CD8-positive, alpha-beta memory T cell (primary cell): ENCODE data around the gene NIP7. TPM values are rescaled to one million over a fixed set of nuclear protein-coding genes. Genes with fewer than 3 reads are reported as not detected.

Experiments
- CTCF ChIA-PET: fragments of 350-600 bp; sonication (Branson Sonifier 250); formaldehyde crosslinking; loops from one replicate; lab custom pipeline; 2021; ENCODE audit warnings: antibody characterized with exemption; lab: Charles Lee
- POLR2A ChIA-PET: fragments of 350-600 bp; sonication (Branson Sonifier 250); formaldehyde crosslinking; loops from one replicate; lab custom pipeline; 2021; ENCODE audit warnings: antibody characterized with exemption; lab: Charles Lee
- DNase-seq, 5 donors: peaks; one replicate each; pipeline versions ENCODE4 v3.0.0 to v3.0.0-alpha.2; 2020 to 2022; ENCODE audit warnings: mixed read lengths in 1 of 5
- H3K27ac ChIP-seq: one replicate; pipeline ENCODE4 v1.7.0; 2013; ENCODE audit warnings: low read depth, mild to moderate bottlenecking, low read length, moderate library complexity
- H3K27me3 ChIP-seq: 2 replicates; pipeline ENCODE4 v1.7.0; 2013; ENCODE audit warnings: low read length, mild to moderate bottlenecking; ENCODE audit not compliant: insufficient read depth, poor library complexity, severe bottlenecking
- H3K36me3 ChIP-seq: 2 replicates; pipeline ENCODE4 v1.7.0; 2013; ENCODE audit warnings: mild to moderate bottlenecking, low read length, moderate library complexity; ENCODE audit not compliant: insufficient read depth
- H3K4me1 ChIP-seq: 2 replicates; pipeline ENCODE4 v1.7.0; 2013; ENCODE audit warnings: mild to moderate bottlenecking, low read length, moderate library complexity; ENCODE audit not compliant: insufficient read depth
- H3K4me3 ChIP-seq: 2 replicates; pipeline ENCODE4 v1.7.0; 2013; ENCODE audit warnings: mild to moderate bottlenecking, low read length
- H3K9me3 ChIP-seq: 2 replicates; pipeline ENCODE4 v1.7.0; 2013; ENCODE audit warnings: mild to moderate bottlenecking, low read length
- H3K27ac Mint-ChIP-seq, 8 donors: one replicate each; pipeline ENCODE4 v1.8.0; 2020 to 2021; ENCODE audit warnings: mixed read lengths in 8 of 8, mild to moderate bottlenecking in 6 of 8, inconsistent platforms in 3 of 8, moderate library complexity in 3 of 8
- H3K27me3 Mint-ChIP-seq, 2 donors: one replicate each; pipeline ENCODE4 v1.8.0; 2020 to 2021; ENCODE audit warnings: mixed read lengths in 2 of 2, mild to moderate bottlenecking in 1 of 2, moderate library complexity in 1 of 2
- H3K36me3 Mint-ChIP-seq, 3 donors: one replicate each; pipeline ENCODE4 v1.8.0; 2020 to 2021; ENCODE audit warnings: mixed read lengths in 3 of 3, inconsistent platforms in 1 of 3, mild to moderate bottlenecking in 1 of 3
- H3K4me1 Mint-ChIP-seq, 3 donors: one replicate each; pipeline ENCODE4 v1.8.0; 2020 to 2021; ENCODE audit warnings: mixed read lengths in 3 of 3, inconsistent platforms in 1 of 3, mild to moderate bottlenecking in 1 of 3
- H3K4me3 Mint-ChIP-seq, 7 donors: one replicate each; pipeline ENCODE4 v1.8.0; 2020 to 2021; ENCODE audit warnings: mixed read lengths in 7 of 7, mild to moderate bottlenecking in 6 of 7, moderate library complexity in 4 of 7, inconsistent platforms in 2 of 7
- H3K9me3 Mint-ChIP-seq, 5 donors: one replicate each; pipeline ENCODE4 v1.8.0; 2020 to 2022; ENCODE audit warnings: mixed read lengths in 5 of 5, mild to moderate bottlenecking in 3 of 5, moderate library complexity in 2 of 5, inconsistent platforms in 1 of 5
- polyA plus RNA-seq: library from polyadenylated mRNA; unstranded; fragments of 300-500 nt; fragmentation: Illumina TruSeq; gene quantifications from one replicate; pipeline ENCODE4 v1.2.3, GENCODE V29; 2021
- total RNA-seq, 2 experiments: library from RNA; stranded (reverse); gene quantifications; one replicate each; pipeline ENCODE4 v1.2.3, GENCODE V29; 2021

The NIP7 gene
- total and polyA plus RNA-seq, 3 experiments from 2014 or later, result 23.7 to 80.1 (median 73.8) TPM

DNA sequence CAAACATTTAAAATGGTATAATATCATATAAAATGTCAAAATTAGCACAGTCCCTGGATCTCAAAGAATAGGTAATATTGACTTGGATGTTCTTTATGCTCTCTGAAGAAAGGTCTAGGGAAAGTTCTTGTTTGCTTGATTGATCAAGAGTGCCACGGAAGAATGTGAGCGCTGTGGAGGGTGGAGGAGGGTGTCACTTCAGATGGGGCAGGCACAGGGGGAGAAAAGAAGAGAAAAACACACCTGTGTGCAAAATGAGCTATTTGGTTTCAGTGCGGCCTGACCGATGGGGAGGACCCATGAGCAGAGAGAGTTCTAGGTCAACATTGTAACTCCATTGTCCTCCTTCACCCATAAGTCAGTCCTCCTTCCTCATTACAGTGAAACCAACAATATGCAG is 37.3 kb upstream of the NIP7 start:
- Mint-ChIP-seq H3K27me3 (no peaks in the 10 kb centered on the region), H3K9me3 (no peaks in the 10 kb centered on the region), H3K27ac (peak overlapping the region in 2 of 8 donors; percentile 19 to 55), H3K36me3 (peaks cover 0 to 37% (median 8%) of the 10 kb centered on the region in 3 donors), H3K4me1 (no peaks in the 10 kb centered on the region), H3K4me3 (no peak overlapping the region)
- Histone ChIP-seq H3K4me1 (no peaks in the 10 kb centered on the region), H3K4me3 (no peak overlapping the region), H3K9me3 (no peaks in the 10 kb centered on the region), H3K27me3 (no peaks in the 10 kb centered on the region), H3K27ac (no peak overlapping the region), H3K36me3 (peaks cover 4% of the 10 kb centered on the region)
- POLR2A ChIA-PET, result no interaction called here
- CTCF ChIA-PET, result interaction anchor here (1.0 kb wide), 1 partner anchor 152 kb away, joined by 3 read pairs; no protein-coding TSS in a partner anchor
- DNase-seq, result no peak

DNA sequence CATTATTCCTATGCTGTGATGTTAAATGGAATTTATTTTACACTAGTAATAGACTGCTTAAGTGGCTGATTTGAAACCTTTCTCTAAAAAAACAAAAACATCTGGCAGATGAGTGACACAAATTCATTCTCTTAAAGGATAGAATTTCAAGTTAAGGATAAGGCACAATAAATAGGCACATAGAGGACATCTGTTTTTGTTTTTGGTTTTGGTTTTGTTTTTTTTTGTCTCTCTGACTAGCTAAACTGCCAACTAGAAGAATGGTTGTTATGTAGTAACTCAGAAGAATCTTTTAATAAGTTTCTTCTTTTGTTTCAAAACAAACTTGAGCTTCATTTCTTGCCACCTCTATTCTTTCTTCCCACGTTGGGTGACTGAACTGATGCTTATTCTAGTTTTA is 33.5 kb upstream of the NIP7 start:
- ChIA-PET CTCF (interaction anchor here (0.7 kb wide), 1 partner anchor 459 kb away, joined by 3 read pairs; no protein-coding TSS in a partner anchor), POLR2A (no interaction called here)
- Mint-ChIP-seq H3K9me3 (no peaks in the 10 kb centered on the region), H3K4me1 (peaks cover 7 to 11% (median 8%) of the 10 kb centered on the region in 3 donors), H3K27ac (peak overlapping the region in 4 of 8 donors; percentile 9 to 36 (median 31)), H3K36me3 (peaks cover 0 to 17% (median 8%) of the 10 kb centered on the region in 3 donors), H3K4me3 (peak overlapping the region in 1 of 7 donors; percentile 15), H3K27me3 (no peaks in the 10 kb centered on the region)
- DNase-seq, result no peak
- H3K36me3 ChIP-seq, result no peaks in the 10 kb centered on the region
- no peaks in the 10 kb centered on the region for H3K9me3 ChIP-seq
- H3K27ac ChIP-seq, result no peak overlapping the region
- H3K4me1 ChIP-seq, result peaks cover 5% of the 10 kb centered on the region
- no peaks in the 10 kb centered on the region for H3K27me3 ChIP-seq
- H3K4me3 ChIP-seq, result no peak overlapping the region

DNA sequence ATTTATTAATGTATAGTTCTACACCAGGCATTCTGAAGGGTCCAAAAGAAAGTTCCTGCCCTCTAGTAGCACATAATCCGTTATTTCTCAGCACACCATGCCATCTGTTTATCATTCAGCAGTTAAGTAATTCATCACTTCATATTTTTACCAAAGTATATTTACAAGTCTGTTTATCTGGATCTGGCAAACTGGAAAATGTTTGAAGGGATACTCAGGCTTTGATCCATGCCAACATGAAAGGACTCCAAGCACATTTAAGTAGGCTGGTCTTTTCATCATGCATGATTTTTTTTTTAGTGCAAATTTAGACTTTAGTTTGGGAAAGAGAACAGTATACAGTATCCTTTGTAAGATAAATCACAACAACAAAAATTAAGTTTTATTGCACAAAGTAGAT is 32.5 kb upstream of the NIP7 start:
- H3K9me3 ChIP-seq, result no peaks in the 10 kb centered on the region
- no peaks in the 10 kb centered on the region for H3K27me3 Mint-ChIP-seq
- no peak overlapping the region for H3K27ac ChIP-seq
- no peaks in the 10 kb centered on the region for H3K36me3 ChIP-seq
- H3K27ac Mint-ChIP-seq, result peak overlapping the region in 1 of 8 donors; percentile 27
- H3K4me1 Mint-ChIP-seq, result peaks cover 10 to 15% (median 12%) of the 10 kb centered on the region in 3 donors
- ChIA-PET POLR2A (no interaction called here), CTCF (no interaction called here)
- DNase-seq, result no peak
- H3K4me1 ChIP-seq, result peaks cover 5% of the 10 kb centered on the region
- no peak overlapping the region for H3K4me3 Mint-ChIP-seq
- H3K9me3 Mint-ChIP-seq, result no peaks in the 10 kb centered on the region
- H3K27me3 ChIP-seq, result no peaks in the 10 kb centered on the region
- H3K4me3 ChIP-seq, result no peak overlapping the region
- peaks cover 0 to 14% (median 5%) of the 10 kb centered on the region in 3 donors for H3K36me3 Mint-ChIP-seq

DNA sequence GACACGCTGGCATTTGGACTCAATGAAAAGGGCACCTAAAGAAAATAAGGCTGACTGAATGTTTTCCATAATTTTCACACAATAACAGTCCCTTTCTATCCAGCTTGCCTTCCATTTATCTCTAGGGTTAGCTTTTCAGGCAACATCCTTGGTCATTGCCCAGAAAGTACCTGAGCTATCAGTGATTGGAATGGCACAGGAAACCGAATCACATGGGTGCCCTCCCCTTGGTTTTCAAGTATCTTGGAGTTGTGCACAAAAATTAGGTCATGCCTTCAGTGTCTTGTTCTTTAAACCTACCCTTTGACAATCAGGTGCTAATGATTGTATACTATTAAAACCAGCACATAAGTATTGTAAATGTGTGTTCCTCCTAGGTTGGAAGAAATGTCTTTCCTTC is 31.7 kb upstream of the NIP7 start:
- Histone ChIP-seq H3K27me3 (no peaks in the 10 kb centered on the region), H3K4me1 (peaks cover 5% of the 10 kb centered on the region), H3K36me3 (no peaks in the 10 kb centered on the region), H3K27ac (no peak overlapping the region), H3K9me3 (no peaks in the 10 kb centered on the region), H3K4me3 (no peak overlapping the region)
- DNase-seq, result no peak
- Mint-ChIP-seq H3K27ac (no peak overlapping the region), H3K27me3 (no peaks in the 10 kb centered on the region), H3K36me3 (peaks cover 0 to 14% (median 5%) of the 10 kb centered on the region in 3 donors), H3K4me1 (peaks cover 13 to 21% (median 16%) of the 10 kb centered on the region in 3 donors), H3K9me3 (no peaks in the 10 kb centered on the region), H3K4me3 (peak overlapping the region in 1 of 7 donors; percentile 38)
- CTCF ChIA-PET, result no interaction called here
- POLR2A ChIA-PET, result no interaction called here

DNA sequence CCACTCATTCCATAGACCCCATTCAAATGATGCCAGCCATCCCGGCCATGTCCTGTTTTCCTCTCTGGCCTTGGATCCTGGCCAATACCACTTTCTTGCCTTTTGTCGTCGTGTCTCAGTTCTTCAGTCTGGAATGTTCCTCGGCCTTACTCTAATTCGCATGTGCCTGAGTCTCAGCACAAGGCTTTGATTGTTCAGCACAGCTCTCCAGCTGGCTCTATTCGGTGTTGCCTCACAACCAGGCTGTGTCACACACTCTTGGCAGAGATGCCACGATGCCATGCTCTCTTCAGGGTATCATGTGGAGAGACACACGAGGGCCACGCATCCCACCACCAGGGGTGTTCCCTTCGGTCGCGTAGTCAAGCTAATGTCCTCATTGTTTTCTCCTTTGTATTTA is 30.3 kb upstream of the NIP7 start:
- H3K4me1 ChIP-seq, result peaks cover 10% of the 10 kb centered on the region
- Mint-ChIP-seq H3K4me3 (peak overlapping the region; percentile 2 to 57 (median 34)), H3K36me3 (peaks cover 0 to 20% (median 1%) of the 10 kb centered on the region in 3 donors), H3K9me3 (no peaks in the 10 kb centered on the region), H3K4me1 (peaks cover 25 to 35% (median 30%) of the 10 kb centered on the region in 3 donors), H3K27ac (peak overlapping the region in 7 of 8 donors; percentile 1 to 50 (median 25)), H3K27me3 (no peaks in the 10 kb centered on the region)
- CTCF ChIA-PET, result interaction anchor here (1.1 kb wide), 1 partner anchor 30 kb away, joined by 3 read pairs; the partner anchor contains the start of gene COG8
- peaks cover under 1% of the 10 kb centered on the region for H3K36me3 ChIP-seq
- no peaks in the 10 kb centered on the region for H3K27me3 ChIP-seq
- no peak for DNase-seq
- no peak overlapping the region for H3K27ac ChIP-seq
- POLR2A ChIA-PET, result no interaction called here
- H3K9me3 ChIP-seq, result no peaks in the 10 kb centered on the region
- no peak overlapping the region for H3K4me3 ChIP-seq

DNA sequence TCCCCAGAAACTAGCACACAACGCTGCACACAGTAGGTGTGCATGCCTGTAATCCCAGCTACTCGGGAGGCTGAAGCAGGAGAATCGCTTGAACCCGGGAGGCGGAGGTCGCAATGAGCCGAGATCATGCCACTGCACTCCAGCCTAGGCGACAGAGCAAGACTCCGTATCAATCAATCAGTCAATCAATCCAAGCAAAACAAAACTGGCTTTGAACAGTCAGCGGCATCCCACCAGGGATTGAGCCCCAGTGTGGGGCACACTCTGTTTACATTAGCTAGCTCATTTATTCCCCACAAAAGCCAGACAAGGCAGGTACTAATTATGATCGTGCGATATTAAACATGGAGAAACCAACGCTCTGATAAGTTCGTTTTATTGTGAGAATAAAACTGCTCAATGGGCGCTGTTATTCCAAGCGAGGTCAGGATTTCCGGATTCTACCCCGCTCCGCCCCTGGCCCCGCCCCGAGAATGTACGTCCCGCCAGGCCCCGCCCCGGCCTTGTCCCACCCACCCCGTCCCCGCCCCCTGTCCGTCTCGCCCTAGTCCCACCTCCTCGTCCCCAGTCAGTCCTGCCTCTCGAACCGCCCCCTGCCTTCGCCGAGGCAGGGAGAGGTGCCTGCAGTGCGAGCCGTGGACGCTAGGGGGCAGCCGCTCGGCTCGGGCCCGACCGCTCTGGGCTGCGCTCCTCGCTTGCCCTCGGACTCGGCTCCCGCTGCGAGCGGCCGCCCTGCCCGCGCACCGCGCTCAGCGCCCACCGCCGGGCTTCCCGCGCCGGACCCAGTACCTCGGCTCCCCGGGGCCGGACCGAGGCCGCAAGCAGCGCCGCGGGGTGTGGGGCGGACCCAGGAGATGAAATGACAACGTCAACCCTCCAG is 28.7 kb upstream of the NIP7 start, which contains the start of gene VPS4A:
Gene VPS4A (plus strand): TSS at position 698 of the 880 bp plus-strand sequence. CDS start 162 bp downstream, at position 860.
- Histone ChIP-seq H3K27ac (peak within 1 kb of the TSS; percentile 81), H3K9me3 (no peaks in the 10 kb centered on the region), H3K4me1 (peaks cover 10% of the 10 kb centered on the region), H3K36me3 (peaks cover 9% of the 10 kb centered on the region), H3K4me3 (peak within 1 kb of the TSS; percentile 87), H3K27me3 (no peaks in the 10 kb centered on the region)
- Mint-ChIP-seq H3K27ac (peak within 1 kb of the TSS; percentile 91 to 99 (median 96)), H3K36me3 (peaks cover 0 to 33% (median 3%) of the 10 kb centered on the region in 3 donors), H3K4me3 (peak within 1 kb of the TSS; percentile 95 to 99 (median 98)), H3K27me3 (no peaks in the 10 kb centered on the region), H3K9me3 (no peaks in the 10 kb centered on the region), H3K4me1 (peaks cover 25 to 42% (median 34%) of the 10 kb centered on the region in 3 donors)
- CTCF ChIA-PET, result interaction anchor here (0.6 to 1.1 kb wide), 3 partner anchors 24 to 714 kb away, joined by 3 read pairs; partner anchors contain the start of gene COG8
- peak; percentile 96 to 98 (median 97) for DNase-seq
- POLR2A ChIA-PET, result interaction anchor here (0.8 to 0.9 kb wide), 2 partner anchors 178 to 181 kb away, joined by 3 read pairs; no protein-coding TSS in a partner anchor

DNA sequence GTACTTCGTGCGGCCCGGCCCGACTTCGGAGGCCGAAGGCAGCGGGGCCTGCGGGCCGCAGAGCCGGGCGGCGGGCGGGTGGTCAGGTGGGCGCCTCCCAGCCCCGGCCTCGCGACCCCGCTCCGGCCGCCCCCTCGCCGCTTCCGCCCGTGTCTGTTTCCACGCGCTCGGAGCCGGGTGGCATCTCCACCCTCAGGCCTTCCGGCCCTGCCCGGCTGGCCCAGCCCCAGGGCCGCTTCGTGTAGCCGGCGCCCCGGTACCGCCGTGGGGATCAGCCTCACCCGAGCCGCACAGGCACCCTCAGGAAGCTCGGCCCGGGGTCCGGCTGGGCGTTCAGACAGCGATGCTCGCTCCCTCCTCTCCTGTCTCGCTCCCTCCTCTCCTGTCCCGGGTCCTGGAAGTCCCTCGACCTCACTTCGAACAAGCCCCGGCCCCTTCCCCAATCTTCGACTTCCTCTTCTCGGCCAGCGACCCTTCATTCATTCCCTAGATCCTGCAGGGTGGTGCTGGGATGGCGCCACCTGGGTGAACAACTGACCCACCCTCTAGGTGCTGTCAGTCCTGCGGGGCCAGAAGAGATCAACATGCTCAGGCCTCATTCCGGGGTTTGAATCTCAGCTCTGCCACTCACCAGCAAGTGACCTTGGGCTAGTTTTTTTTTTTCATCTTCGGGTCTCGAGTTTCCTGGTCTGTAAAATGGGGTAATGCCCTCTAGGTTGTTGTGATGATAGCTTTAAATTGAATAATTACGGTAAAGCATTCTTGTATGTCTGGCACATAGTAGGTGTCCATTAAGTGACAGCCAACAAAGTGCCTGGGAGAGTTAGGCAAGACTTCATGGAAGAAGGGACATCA is 27.8 kb upstream of the NIP7 start:
- H3K27me3 Mint-ChIP-seq, result no peaks in the 10 kb centered on the region
- Histone ChIP-seq H3K4me3 (peak overlapping the region; percentile 73), H3K9me3 (no peaks in the 10 kb centered on the region), H3K27ac (peak overlapping the region; percentile 81), H3K4me1 (peaks cover 10% of the 10 kb centered on the region), H3K36me3 (peaks cover 17% of the 10 kb centered on the region), H3K27me3 (no peaks in the 10 kb centered on the region)
- H3K9me3 Mint-ChIP-seq, result no peaks in the 10 kb centered on the region
- ChIA-PET CTCF (interaction anchor here (0.7 to 1.3 kb wide), 5 partner anchors 15 to 1344 kb away, joined by 3 to 8 read pairs (median 3); partner anchors contain the start of gene COG8), POLR2A (interaction anchor here (0.6 to 1.8 kb wide), 4 partner anchors 14 to 179 kb away, joined by 3 to 12 read pairs (median 6); partner anchors contain the start of genes COG8 and PDF)
- DNase-seq, result peak in 2 of 5 donors; percentile 21 to 28
- H3K4me3 Mint-ChIP-seq, result peak overlapping the region; percentile 95 to 99 (median 98)
- peaks cover 25 to 42% (median 34%) of the 10 kb centered on the region in 3 donors for H3K4me1 Mint-ChIP-seq
- peak overlapping the region; percentile 89 to 99 (median 96) for H3K27ac Mint-ChIP-seq
- H3K36me3 Mint-ChIP-seq, result peaks cover 0 to 42% (median 4%) of the 10 kb centered on the region in 3 donors
